Caco-2 (cell line): ENCODE results near the gene CBS. TPM values are rescaled to one million over a fixed set of nuclear protein-coding genes. Genes with fewer than 3 reads are reported as not detected.
"Not testable (repeated sequence)": the region's sequence is repeated elsewhere in the genome, so short reads cannot be mapped to it uniquely, and the experiment has no call there.

Source experiments
- BruUV-seq: library from RNA; stranded (reverse); fragments of 400-500 nt; replicated peaks from 2 replicates; lab custom pipeline; 2021; lab: Mats Ljungman, UMichigan
- CTCF ChIA-PET: fragments of 300-600 bp; sonication (Branson Sonifier 250); formaldehyde crosslinking; loops from one replicate; lab custom pipeline; 2022; ENCODE audit warnings: antibody characterized with exemption; lab: Charles Lee
- POLR2A ChIA-PET: fragments of 300-600 bp; sonication (Branson Sonifier 250); formaldehyde crosslinking; loops from one replicate; lab custom pipeline; 2022; ENCODE audit warnings: antibody characterized with exemption; lab: Charles Lee
- DNase-seq, 2 experiments: peaks; one replicate each; pipeline versions ENCODE4 v3.0.0 to v3.0.0-alpha.2; 2020 to 2022
- H3K27me3 ChIP-seq: replicated peaks from 2 replicates; pipeline ENCODE4 v1.6.0; 2011; ENCODE audit warnings: low read length; ENCODE audit not compliant: control insufficient read depth, insufficient read depth
- H3K36me3 ChIP-seq: 2 replicates; pipeline ENCODE4 v1.5.1; 2011; ENCODE audit warnings: low read length; ENCODE audit not compliant: control insufficient read depth, insufficient read depth
- H3K4me1 ChIP-seq: fragments of 250-450 bp; sonication (Bioruptor Pico); 2 replicates; pipeline ENCODE4 v1.5.1; 2020; ENCODE audit warnings: mild to moderate bottlenecking
- H3K4me3 ChIP-seq: 2 replicates; pipeline ENCODE4 v1.5.1; 2011; ENCODE audit warnings: low read depth, mild to moderate bottlenecking, control low read depth, low read length
- H3K9me3 ChIP-seq: fragments of 250-450 bp; sonication (Bioruptor Pico); 2 replicates; pipeline ENCODE4 v1.5.1; 2020; ENCODE audit warnings: mild to moderate bottlenecking, moderate library complexity
- H3K27ac Mint-ChIP-seq: one replicate; pipeline ENCODE4 v1.8.0; 2022; ENCODE audit warnings: mixed read lengths; ENCODE audit not compliant: unreplicated experiment
- H3K27me3 Mint-ChIP-seq: one replicate; pipeline ENCODE4 v1.8.0; 2022; ENCODE audit warnings: mixed read lengths; ENCODE audit not compliant: insufficient read depth, unreplicated experiment
- H3K36me3 Mint-ChIP-seq: one replicate; pipeline ENCODE4 v1.8.0; 2022; ENCODE audit warnings: mild to moderate bottlenecking, mixed read lengths; ENCODE audit not compliant: insufficient read depth, unreplicated experiment
- H3K4me1 Mint-ChIP-seq: one replicate; pipeline ENCODE4 v1.8.0; 2022; ENCODE audit warnings: low read depth, mixed read lengths; ENCODE audit not compliant: unreplicated experiment
- H3K4me3 Mint-ChIP-seq: one replicate; pipeline ENCODE4 v1.8.0; 2022; ENCODE audit warnings: mild to moderate bottlenecking, moderate library complexity, mixed read lengths; ENCODE audit not compliant: unreplicated experiment
- H3K9me3 Mint-ChIP-seq: one replicate; pipeline ENCODE4 v1.8.0; 2022; ENCODE audit warnings: mixed read lengths; ENCODE audit not compliant: unreplicated experiment
- CTCF ChIP-seq, 2 experiments: fragments of 200-600 bp in 1 of 2; IDR thresholded peaks; 1 replicate in 1 of 2; 2 replicates in 1 of 2; pipeline versions ENCODE4 v1.5.1 to v1.8.0; 2011 to 2022; ENCODE audit warnings: antibody characterized with exemption in 1 of 2, control low read depth in 1 of 2, inconsistent platforms in 1 of 2, low read depth in 1 of 2, low read length in 1 of 2, mild to moderate bottlenecking in 1 of 2, moderate library complexity in 1 of 2; ENCODE audit not compliant: insufficient read depth in 1 of 2, severe bottlenecking in 1 of 2, unreplicated experiment in 1 of 2
- intact Hi-C: fragments of 100-400 bp; cut with micrococcal nuclease; formaldehyde crosslinking; loops from one replicate; pipeline ENCODE4 v1.10.0; 2022; ENCODE audit not compliant: unreplicated experiment
- total RNA-seq: library from RNA; stranded (reverse); gene quantifications from 2 replicates; pipeline ENCODE4 v1.2.3, GENCODE V29; 2022

The CBS gene
- total RNA-seq, 1 experiment from 2014 or later, result 202 TPM

GRCh38 chr21:43037918-43038658, 37.5 kb downstream of the CBS start:
- H3K9me3 ChIP-seq, BruUV-seq, H3K4me1 ChIP-seq, CTCF ChIA-PET, H3K27me3 Mint-ChIP-seq, H3K4me3 Mint-ChIP-seq, H3K4me1 Mint-ChIP-seq, POLR2A ChIA-PET, intact Hi-C loops, H3K9me3 Mint-ChIP-seq, H3K36me3 ChIP-seq, H3K27me3 ChIP-seq, H3K4me3 ChIP-seq, DNase-seq, H3K36me3 Mint-ChIP-seq, H3K27ac Mint-ChIP-seq: not testable (repeated sequence)

- H3K27ac Mint-ChIP-seq, H3K9me3 ChIP-seq, H3K27me3 ChIP-seq, H3K4me3 Mint-ChIP-seq, H3K27me3 Mint-ChIP-seq, H3K9me3 Mint-ChIP-seq, H3K4me3 ChIP-seq, H3K4me1 ChIP-seq, H3K4me1 Mint-ChIP-seq, CTCF ChIA-PET, H3K36me3 ChIP-seq, H3K36me3 Mint-ChIP-seq, DNase-seq, intact Hi-C loops, BruUV-seq, POLR2A ChIA-PET: not testable (repeated sequence)
These were observed 38.7 kb downstream of the CBS start for GRCh38 chr21:43036889-43037288.

GRCh38 chr21:43034826-43035225, 40.8 kb downstream of the CBS start:
- ChIA-PET CTCF (no interaction called here), POLR2A (no interaction called here)
- Histone ChIP-seq H3K27me3 (no peaks in the 10 kb centered on the region), H3K9me3 (no peaks in the 10 kb centered on the region), H3K4me3 (no peak overlapping the region), H3K36me3 (no peaks in the 10 kb centered on the region), H3K4me1 (no peaks in the 10 kb centered on the region)
- no peak for DNase-seq
- H3K27me3 Mint-ChIP-seq, result no peaks in the 10 kb centered on the region
- intact Hi-C loops, result no loop called here
- H3K4me3 Mint-ChIP-seq, result no peak overlapping the region
- no peaks in the 10 kb centered on the region for H3K9me3 Mint-ChIP-seq
- no TSS peak for BruUV-seq
- TF ChIP-seq CTCF (IDR thresholded peaks at IDR 0.05; ENCODE audit: insufficient read depth in 1 of 2, low read depth in 1 of 2, low read length in 1 of 2, severe bottlenecking in 1 of 2, unreplicated experiment in 1 of 2), result no peak
- no peak overlapping the region for H3K27ac Mint-ChIP-seq
- H3K4me1 Mint-ChIP-seq, result no peaks in the 10 kb centered on the region
- H3K36me3 Mint-ChIP-seq, result no peaks in the 10 kb centered on the region

- Mint-ChIP-seq H3K4me3 (no peak overlapping the region), H3K4me1 (no peaks in the 10 kb centered on the region), H3K27me3 (no peaks in the 10 kb centered on the region), H3K36me3 (no peaks in the 10 kb centered on the region), H3K27ac (no peak overlapping the region), H3K9me3 (no peaks in the 10 kb centered on the region)
- no peaks in the 10 kb centered on the region for H3K36me3 ChIP-seq
- TF ChIP-seq CTCF (IDR thresholded peaks at IDR 0.05; ENCODE audit: insufficient read depth in 1 of 2, low read depth in 1 of 2, low read length in 1 of 2, severe bottlenecking in 1 of 2, unreplicated experiment in 1 of 2), result no peak
- ChIA-PET CTCF (no interaction called here), POLR2A (no interaction called here)
- no peaks in the 10 kb centered on the region for H3K27me3 ChIP-seq
- no TSS peak for BruUV-seq
- no peak overlapping the region for H3K4me3 ChIP-seq
- DNase-seq, result no peak
- no peaks in the 10 kb centered on the region for H3K9me3 ChIP-seq
- H3K4me1 ChIP-seq, result no peaks in the 10 kb centered on the region
- intact Hi-C loops, result no loop called here
These were observed 41.5 kb downstream of the CBS start for GRCh38 chr21:43034101-43034500.
